HG02938 (cell line): Measurements from ENCODE around the gene JSRP1.

Source experiments
- ATAC-seq: cut with Tn5 transposase; IDR thresholded peaks from one replicate; pipeline ENCODE4 v1.9.1; 2021; ENCODE audit warnings: mild to moderate bottlenecking, moderate library complexity; ENCODE audit not compliant: unreplicated experiment

The JSRP1 gene

DNA sequence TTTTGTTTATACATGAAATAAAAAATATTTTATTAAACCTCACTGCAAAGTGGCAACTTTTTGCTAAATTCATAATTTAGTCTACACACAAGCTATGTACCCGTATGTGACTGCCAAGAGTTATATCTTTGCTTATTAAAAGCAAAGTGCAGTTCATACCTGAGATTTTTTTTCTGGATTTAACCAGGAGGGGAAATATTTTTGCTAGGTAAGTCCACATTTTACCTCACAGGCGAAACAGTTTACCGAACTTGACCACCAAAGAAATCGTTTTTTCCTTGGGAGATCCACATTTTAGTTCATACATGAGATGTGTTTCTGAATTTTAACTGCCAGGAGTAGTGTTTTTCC lies 12.2 kb upstream of the JSRP1 start:
- ATAC-seq, result no peak

DNA sequence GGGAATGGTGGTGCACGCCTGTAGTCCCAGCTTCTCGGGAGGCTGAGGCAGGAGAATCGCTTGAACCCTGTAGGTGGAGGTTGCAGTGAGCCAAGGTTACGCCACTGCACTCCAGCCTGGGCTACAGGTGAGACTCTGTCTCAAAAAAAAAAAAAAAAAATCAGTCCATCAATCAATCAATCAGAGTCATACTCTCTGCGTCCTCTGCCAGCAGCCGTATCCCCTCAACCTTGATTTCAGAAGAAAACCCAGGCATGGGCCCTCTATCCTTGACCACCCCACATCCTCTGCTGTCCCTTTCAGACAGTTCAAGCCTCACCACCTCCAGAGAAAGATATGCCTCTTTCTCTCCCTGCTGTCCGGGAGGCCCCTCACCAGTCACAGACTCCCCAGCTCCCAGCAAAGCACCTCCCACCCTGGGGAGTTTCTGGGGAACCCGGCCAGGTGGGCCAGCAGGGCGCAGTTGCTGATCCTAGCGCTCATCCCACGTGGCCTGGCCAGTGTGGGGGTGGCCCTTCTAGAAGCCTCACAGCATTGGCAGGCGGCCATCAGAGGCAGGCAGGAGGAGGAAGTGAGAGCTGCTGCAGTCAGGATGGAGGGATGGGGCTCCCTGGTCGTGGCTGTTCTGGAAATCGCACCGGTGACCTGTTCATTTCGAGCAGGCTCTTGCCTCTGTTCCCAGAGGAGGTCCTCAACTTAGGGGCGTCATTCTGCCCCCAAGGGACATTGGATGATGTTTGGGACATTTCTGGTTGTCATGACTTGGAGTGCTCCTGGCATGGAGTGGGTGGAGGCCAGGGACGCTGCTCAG lies 10.2 kb upstream of the JSRP1 start:
- no peak for ATAC-seq

GRCh38 chr19:2261438-2262172 lies 5.4 kb upstream of the JSRP1 start:
- no peak for ATAC-seq

DNA sequence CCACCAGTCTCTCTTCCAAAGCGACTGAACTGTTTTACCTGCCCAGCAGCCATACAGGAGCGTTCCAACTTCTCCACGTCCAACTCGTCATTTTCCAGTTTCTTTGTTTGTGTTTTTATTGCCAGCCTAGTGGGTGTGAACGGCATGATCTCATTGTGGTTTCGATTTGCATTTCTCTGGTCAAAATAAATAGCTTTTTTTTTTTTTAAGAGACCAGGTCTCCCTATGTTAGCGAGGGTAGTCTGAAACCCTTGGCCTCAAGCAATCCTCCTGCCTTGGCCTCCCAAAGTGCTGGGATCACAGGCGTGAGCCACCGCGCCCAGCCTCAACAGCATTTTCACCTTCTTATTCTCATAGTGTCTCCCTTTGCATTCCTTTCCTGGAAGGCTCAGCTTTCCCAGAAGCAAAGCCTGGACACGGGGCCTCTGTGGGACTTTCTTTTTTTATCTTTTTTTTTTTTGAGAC lies 4.2 kb upstream of the JSRP1 start:
- ATAC-seq, result no peak

DNA sequence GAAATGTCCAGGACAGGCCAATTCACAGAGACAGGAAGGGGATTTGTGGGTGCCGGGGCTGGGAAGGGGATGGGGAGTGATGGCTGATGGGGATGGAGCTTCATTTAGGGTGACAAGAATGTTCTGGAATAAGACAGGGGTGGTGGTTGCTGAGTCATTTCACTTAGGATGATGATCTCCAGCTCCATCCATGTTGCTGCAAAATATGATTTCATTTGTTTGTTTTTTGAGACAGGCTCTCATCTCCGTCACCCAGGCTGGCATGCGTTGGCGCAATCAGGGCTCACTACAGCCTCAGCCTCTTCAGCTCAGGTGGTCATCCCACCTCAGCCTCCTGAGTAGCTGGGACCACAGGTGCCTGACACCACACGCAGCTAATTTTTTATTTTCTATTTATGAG lies 3.1 kb upstream of the JSRP1 start:
- ATAC-seq, result no peak

GRCh38 chr19:2255112-2255845 lies 938 bp downstream of the JSRP1 start:
- no peak for ATAC-seq

GRCh38 chr19:2254064-2254872 lies 1.9 kb downstream of the JSRP1 start:
- no peak for ATAC-seq

DNA sequence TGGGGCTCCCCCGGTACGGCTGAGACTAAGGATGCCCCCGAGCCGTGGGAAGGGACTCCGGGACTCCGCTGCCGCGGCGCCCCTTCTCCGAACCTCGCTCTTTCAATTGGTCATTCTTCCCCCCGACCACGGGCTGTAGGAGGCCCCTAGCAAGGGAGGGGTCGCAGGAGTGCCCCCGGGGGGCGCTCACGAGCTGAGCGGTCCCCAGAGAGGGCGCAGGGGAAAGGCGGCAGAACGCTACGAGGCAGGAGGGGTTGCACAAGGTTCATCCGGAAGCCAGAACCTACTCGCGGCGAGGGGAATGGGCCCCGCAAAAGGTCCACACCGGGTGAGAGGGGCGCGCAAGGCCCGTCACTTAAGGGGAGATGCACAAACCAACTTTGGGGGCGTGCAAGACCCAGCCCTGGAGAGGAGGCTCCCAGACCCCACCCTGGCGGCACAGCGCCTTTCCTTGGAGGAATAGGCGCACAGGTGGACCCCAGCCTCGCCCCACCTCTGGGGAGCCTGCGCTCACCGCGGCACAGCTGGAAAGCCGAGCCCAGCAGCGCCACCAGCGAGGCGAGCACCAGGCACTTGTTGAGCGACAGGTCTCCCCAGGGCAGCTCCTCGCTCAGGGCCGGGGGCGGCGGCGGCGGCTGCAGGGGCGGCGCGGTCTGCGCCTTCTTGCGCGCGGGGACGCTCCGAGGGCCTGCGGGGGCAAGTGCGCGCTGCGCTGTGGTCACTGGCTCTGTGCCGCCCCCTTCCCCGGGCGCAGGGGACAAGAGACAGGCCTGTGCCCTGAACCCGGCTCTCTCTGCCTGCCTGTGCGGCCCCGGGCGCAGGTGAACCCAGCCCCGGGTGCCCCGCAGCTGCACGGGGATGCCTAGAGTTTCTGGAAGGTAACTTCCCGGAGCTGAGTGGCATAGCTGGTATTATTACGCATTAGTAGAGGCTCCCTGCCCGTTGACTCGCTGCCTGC lies 2.8 kb downstream of the JSRP1 start:
- ATAC-seq, result no peak

DNA sequence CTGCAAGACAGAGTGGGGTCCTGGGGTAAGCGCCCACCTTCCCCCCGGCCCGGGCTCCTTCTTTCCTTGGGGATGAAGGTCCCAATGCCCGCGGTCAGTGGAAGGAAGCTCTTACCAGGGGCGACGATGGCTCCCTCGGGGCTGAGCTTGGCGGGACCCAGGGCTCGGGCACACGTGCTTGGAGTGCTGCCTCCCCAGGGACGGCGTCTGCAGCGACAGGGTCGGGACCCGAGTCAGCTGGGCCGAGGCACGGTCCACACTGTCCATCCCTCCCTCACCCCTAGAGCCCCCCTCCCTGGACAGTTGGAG lies 3.5 kb downstream of the JSRP1 start:
- ATAC-seq, result no peak

DNA sequence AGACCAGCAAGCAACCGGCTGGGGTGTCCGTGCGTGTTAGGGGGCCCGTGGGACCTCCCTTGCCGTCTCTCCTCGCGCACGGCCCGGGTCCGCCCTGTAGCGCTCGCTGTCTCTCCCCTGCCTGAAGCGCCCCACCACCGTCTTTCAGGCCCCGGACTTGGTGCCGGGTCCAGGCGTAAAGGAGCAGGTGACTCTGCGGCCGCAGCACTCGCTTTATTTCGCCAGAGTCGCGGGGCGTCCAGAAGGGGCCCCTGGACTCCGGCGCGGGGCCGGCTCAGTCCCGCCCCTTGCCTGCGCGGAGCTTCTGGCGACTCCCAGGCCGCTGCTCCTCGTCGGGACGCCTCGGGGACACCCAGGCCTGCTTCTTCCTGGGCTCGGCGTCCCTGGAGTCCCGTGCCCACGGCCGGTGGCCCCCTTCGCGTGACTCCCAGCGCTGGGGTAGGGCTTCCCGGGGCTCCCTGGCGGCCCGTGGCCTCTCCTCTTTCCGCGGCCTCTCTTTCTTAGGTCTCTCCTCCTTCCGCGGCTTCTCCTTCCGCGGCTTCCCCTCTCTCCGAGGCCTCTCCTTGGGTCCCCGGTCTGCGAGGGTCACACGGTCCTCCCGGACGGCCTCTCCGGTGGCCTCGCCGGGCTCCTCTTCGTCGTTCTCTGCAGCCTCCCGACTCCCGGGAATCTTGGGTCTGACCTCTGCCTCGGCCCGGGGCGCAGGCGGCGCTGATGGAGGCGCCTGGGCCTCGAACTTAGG lies 4.0 kb downstream of the JSRP1 start:
- ATAC-seq, result no peak

GRCh38 chr19:2251106-2252054 lies 4.8 kb downstream of the JSRP1 start:
- ATAC-seq, result no peak

DNA sequence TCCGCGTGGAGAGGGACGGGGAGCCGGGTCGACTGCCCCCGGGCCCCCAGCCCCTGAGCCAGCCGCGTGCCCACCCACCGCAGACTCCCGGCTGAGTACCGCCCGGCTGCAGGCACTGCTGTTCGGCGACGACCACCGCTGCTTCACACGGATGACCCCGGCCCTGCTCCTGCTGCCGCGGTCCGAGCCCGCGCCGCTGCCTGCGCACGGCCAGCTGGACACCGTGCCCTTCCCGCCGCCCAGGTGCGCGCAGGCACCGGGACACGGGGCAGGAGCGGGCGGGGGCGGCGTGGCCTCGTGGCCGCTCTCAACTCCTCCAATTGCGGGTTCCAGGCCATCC lies 5.5 kb downstream of the JSRP1 start:
- no peak for ATAC-seq

GRCh38 chr19:2249880-2250765 lies 6.1 kb downstream of the JSRP1 start:
- no peak for ATAC-seq

DNA sequence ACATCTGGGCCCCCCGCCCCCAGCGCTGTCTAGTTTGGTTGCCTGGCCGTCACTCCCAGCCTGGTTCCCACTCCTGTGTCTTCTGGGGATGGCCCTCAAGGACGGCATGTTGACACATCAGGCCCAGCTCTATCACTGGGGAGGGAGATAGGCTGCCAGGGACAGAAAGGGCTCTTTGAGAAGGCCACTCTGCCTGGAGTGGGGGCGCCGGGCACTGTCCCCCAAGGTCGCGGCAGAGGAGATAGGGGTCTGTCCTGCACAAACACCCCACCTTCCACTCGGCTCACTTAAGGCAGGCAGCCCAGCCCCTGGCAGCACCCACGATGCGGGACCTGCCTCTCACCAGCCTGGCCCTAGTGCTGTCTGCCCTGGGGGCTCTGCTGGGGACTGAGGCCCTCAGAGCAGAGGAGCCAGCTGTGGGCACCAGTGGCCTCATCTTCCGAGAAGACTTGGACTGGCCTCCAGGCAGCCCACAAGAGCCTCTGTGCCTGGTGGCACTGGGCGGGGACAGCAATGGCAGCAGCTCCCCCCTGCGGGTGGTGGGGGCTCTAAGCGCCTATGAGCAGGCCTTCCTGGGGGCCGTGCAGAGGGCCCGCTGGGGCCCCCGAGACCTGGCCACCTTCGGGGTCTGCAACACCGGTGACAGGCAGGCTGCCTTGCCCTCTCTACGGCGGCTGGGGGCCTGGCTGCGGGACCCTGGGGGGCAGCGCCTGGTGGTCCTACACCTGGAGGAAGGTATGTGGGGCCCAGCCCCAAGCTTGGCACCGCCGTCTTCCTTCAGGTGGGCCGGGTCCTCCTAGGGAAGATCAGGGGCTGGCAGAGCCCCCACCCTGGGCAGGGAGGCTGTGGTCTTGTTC lies 7.0 kb downstream of the JSRP1 start, which contains the start of gene AMH:
TSS of gene AMH (plus strand) at position 314 of the 857 bp plus-strand sequence. CDS start at position 324, 10 bp downstream.
- no peak for ATAC-seq

DNA sequence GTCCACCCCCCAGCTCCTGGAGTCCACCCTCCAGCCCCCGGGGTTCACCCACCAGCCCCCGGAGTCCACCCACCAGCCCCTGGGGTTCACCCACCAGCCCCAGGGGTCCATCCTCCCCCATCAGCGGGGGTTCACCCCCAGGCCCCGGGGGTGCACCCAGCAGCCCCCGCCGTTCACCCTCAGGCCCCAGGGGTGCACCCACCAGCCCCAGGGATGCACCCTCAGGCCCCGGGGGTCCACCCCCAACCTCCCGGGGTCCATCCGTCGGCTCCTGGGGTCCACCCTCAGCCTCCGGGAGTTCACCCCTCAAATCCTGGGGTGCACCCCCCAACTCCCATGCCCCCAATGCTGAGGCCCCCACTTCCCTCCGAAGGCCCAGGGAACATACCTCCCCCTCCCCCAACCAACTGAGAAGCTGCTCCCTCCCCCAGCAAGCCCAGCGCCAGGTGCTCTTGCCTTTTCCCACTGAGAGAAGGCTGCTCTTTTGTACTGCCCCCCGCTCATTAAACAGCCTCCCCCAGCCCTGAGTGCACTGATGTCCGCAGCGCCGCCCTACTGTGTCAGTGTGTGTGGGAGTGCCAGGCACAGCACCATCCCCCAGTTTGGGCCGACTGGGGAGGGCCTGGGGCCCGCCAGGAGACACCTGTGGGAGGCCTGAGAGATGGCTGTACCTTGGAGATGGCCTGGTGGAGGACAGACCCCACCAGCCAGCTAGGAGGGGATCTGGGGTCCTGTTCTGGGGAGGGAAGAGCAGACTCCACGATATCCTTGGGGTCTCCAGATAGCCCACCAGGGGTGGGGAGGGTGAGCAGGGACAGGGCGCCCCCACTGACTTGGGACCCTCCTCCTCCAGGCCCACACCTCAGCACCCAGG lies 7.8 kb downstream of the JSRP1 start:
- no peak for ATAC-seq
